Right renal cortex interstitium (tissue), 3 donors: ENCODE data around the gene KCNH8. TPM values are rescaled to one million over a fixed set of nuclear protein-coding genes. Genes with fewer than 3 reads are reported as not detected.
"Not testable (repeated sequence)": the region's sequence is repeated elsewhere in the genome, so short reads cannot be mapped to it uniquely, and the experiment has no call there.

ENCODE experiments used
- DNase-seq, 3 donors: peaks; one replicate each; pipeline ENCODE4 v3.0.0-alpha.2; 2013; ENCODE audit warnings: low read depth in 3 of 3, low spot score in 2 of 3
- polyA plus RNA-seq, 3 donors: library from polyadenylated mRNA; unstranded; fragments of 120-200 nt; gene quantifications; one replicate each; pipeline ENCODE4 v1.2.1, GENCODE V29; 2013; ENCODE audit not compliant: insufficient read length in 3 of 3

KCNH8 gene
- 1 to 10 TPM in 1 of 3 donors, under 1 TPM in 2; 0.75 to 1.4 (median 0.99) TPM for polyA plus RNA-seq

GRCh38 chr3:19147905-19148767 lies at the start of gene KCNH8:
KCNH8 (plus strand) TSS chr3:19148510; CDS start chr3:19148720, 210 bp downstream.
- no peak for DNase-seq

GRCh38 chr3:19102654-19103290 lies 45.5 kb upstream of the KCNH8 start:
- DNase-seq: not testable (repeated sequence)

DNA sequence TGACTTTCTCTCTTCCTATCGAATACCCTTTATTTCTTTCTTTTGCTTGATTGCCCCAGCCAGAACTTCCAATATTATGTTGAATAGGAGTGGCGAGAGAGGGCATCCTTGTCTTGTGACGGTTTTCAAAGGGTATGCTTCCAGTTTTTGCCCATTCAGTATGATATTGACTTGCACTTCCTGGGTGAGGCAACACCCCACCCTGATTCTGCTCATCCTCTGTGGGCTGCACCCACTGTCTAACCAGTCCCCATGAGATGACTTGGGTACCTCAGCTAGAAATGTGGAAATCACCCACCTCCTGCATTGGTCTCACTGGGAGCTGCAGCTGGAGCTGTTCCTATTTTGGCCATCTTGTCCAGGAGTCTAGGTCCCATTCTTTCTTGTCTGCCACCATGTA lies 44.8 kb upstream of the KCNH8 start:
- DNase-seq: no peak

- no peak for DNase-seq
Observed at GRCh38 chr3:19104459-19104858, 43.9 kb upstream of the KCNH8 start.

GRCh38 chr3:19105826-19106225 lies 42.5 kb upstream of the KCNH8 start:
- DNase-seq: no peak

GRCh38 chr3:19106307-19106706 lies 42.0 kb upstream of the KCNH8 start:
- DNase-seq: no peak

GRCh38 chr3:19107719-19108118 lies 40.6 kb upstream of the KCNH8 start:
- no peak for DNase-seq

DNA sequence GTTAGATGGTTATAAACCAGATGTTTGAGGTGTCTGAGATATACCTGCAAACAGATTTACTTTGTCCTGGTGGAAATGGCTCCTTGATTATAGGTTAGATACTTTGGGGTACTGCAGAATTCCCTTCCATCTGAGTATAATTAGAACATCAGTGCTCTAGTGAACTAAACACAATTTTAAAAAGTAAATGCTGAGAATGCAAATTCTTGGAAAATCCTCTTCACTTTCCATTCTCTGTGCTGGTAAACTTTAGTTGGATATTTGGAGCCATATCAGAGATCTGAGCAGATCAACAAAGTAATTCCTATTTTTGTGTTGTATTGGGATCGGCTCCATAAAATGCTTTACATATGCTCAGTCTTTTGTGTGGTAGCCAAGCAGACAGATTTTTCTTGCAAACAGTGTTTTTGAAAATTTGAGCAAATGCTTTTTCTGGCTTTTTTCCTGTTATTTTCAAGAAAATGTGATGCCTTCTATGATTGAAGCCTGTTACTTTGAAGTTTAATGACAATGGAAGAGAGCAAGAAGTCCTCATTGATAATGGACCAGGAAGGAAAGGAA lies 37.9 kb upstream of the KCNH8 start:
- no peak for DNase-seq

- no peak for DNase-seq
Observed at GRCh38 chr3:19114461-19114860, 33.8 kb upstream of the KCNH8 start.

DNA sequence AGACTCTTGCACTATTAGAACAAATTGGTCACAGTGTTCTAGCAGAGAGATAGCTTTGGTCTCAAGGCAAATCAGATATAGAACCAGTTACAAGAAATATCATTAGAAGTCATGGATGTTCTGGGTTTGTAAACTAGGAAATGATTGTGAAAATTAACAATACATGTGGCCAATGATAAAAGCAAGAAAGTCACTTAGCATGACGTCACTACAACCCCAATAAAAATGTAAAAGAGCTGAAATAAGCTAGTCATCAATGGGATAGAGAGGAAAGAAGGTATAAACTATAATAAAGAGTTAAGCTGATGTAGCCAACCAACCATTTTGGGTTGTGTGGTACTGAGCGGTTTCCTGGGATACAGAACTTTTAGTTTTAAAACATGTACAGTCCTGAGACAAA lies 32.1 kb upstream of the KCNH8 start:
- no peak for DNase-seq

DNA sequence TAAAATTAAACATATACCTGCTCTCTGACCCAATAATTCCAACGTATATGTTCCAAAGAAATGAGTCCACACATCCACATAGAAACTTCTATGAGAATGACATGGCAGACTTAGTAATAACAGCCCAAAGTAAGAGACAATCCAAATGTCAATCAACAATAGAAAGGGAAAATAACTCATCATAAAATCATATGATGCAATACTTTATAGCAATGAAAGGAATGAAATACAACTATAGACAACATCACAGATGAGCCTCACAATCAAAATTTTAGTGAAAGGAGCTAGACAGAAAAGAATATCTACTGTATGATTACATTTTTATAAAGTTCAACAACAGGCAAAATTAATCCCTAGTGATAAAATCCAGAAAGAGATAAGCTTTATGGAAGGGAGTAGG lies 23.6 kb upstream of the KCNH8 start:
- no peak for DNase-seq

- DNase-seq: no peak
Observed at GRCh38 chr3:19139863-19140262, 8.4 kb upstream of the KCNH8 start.

- peak in 2 of 3 donors; percentile 73 to 81 for DNase-seq
Observed at GRCh38 chr3:19146685-19147650, 1.3 kb upstream of the KCNH8 start.

GRCh38 chr3:19148768-19149091 lies 420 bp downstream of the KCNH8 start:
- DNase-seq: no peak

DNA sequence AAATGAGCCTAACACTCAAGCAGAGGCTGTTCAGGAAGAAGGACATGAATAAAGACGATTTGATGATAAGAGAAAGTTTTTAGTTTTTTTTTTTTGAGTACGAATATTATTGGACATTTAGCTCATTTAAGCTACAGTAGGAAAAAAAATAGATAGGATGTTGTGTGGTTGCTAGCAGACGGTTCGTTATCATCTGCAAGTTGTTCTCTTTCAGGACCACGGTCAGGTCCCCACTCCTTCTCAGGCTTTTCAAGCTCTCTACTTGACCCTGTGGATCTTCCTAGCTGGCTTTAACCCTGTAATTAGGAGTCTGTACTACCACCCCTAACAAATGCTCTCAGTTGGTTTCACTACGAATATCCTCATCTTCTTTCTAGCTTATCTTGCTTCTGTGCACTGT lies 1.1 kb downstream of the KCNH8 start:
- DNase-seq: peak in 2 of 3 donors; percentile 51 to 63

GRCh38 chr3:19151171-19151570 lies 2.9 kb downstream of the KCNH8 start:
- no peak for DNase-seq

DNA sequence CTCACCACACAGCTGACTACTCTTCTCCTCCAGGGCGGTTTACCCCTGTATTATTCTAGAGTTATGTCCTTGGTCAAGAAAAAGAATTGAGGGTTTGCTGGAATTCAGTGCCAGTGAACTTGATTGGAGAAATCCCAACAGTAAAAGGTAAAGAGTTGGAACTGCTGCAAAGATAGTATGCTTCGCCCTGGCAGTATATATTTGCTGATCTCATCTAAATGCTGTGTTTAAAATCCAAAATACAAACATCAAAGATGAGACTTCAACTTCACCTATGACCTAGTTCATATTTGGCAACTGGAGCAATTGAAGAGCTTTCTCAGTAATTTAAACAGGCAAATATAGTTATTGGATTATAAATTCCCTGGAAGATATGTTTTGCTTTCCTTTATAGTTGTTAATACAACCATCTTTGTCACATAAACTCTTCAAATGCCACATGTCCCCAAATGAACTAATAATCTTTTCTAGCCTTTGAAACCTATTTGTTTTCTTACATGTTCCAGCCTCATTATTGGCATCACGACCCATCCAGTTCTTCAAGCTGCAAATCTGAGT lies 6.5 kb downstream of the KCNH8 start:
- no peak for DNase-seq

DNA sequence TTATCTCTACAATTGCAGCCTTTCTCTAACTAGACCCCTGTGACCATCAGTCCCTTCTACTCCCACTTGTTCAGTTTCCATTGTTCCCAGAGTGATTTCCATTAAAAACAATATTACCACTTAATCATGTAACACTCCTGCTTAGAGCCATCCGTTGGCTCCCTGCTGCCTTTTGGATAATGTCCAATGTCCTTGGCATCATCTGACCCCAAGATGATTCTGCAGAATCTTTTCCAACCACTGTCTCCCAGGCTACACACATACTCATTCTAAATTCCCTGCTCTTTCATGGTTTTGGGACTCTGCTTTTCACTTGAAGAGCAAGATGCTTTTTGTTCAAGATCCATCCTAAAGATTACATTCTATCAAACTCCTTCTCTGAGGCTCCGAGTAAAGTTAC lies 7.1 kb downstream of the KCNH8 start:
- DNase-seq: no peak

GRCh38 chr3:19159966-19160635 lies 11.8 kb downstream of the KCNH8 start:
- DNase-seq: no peak

DNA sequence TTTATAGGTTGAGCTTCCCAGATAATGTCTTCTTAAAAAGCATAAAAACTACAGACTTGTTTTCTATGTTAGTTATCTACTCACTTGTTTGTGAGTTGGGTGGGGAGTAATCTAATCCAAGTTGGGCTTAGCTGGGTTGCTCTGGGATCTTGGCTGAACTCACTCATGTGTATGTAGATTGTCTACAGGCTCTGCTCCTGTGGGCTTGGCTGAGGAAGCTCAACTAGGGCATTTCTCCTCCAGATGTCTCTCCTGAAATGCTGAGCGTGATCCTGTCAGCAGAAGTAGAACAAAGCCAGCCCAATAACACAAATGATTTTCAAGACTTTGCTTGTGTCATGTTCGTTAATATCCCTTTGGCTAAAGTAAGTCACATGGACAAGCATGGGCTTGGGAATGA lies 17.3 kb downstream of the KCNH8 start:
- no peak for DNase-seq
